Karpas-422 (cell line): ENCODE measurements around the gene CD109. TPM values are rescaled to one million over a fixed set of nuclear protein-coding genes. Genes with fewer than 3 reads are reported as not detected.
"Not testable (repeated sequence)": the region's sequence is repeated elsewhere in the genome, so short reads cannot be mapped to it uniquely, and the experiment has no call there.

Experiments
- DNase-seq: peaks from one replicate; pipeline ENCODE4 v3.0.0-alpha.2; 2015
- H2AFZ ChIP-seq: fragments of 200-600 bp; sonication (generic); 2 replicates; pipeline ENCODE4 v1.6.1; 2014; ENCODE audit warnings: antibody characterized with exemption, low read length, mixed read lengths
- H3K27ac ChIP-seq: fragments of 200-600 bp; sonication (generic); 2 replicates; pipeline ENCODE4 v1.5.1; 2014; ENCODE audit warnings: mild to moderate bottlenecking, low read length, moderate library complexity
- H3K27me3 ChIP-seq: fragments of 200-600 bp; sonication (generic); 2 replicates; pipeline ENCODE4 v1.6.1; 2014; ENCODE audit warnings: low read length, mixed read lengths
- H3K36me3 ChIP-seq: fragments of 200-600 bp; sonication (generic); 2 replicates; pipeline ENCODE4 v1.6.1; 2014; ENCODE audit warnings: low read length, mixed read lengths; ENCODE audit not compliant: insufficient read depth
- H3K4me1 ChIP-seq: fragments of 200-600 bp; sonication (generic); 2 replicates; pipeline ENCODE4 v1.6.1; 2014; ENCODE audit warnings: mild to moderate bottlenecking, low read length, mixed read lengths
- H3K4me2 ChIP-seq: fragments of 200-600 bp; sonication (generic); 2 replicates; pipeline ENCODE4 v1.6.1; 2014; ENCODE audit warnings: low read length, low read depth, mild to moderate bottlenecking; ENCODE audit not compliant: poor library complexity, severe bottlenecking
- H3K4me3 ChIP-seq: fragments of 200-600 bp; sonication (generic); 2 replicates; pipeline ENCODE4 v1.5.1; 2014; ENCODE audit warnings: mild to moderate bottlenecking, antibody characterized with exemption, low read length, mixed read lengths
- H3K79me2 ChIP-seq: fragments of 200-600 bp; sonication (generic); 2 replicates; pipeline ENCODE4 v1.6.1; 2014; ENCODE audit warnings: mild to moderate bottlenecking, low read length, mixed read lengths
- H3K9ac ChIP-seq: fragments of 200-600 bp; sonication (generic); 2 replicates; pipeline ENCODE4 v1.6.0; 2014; ENCODE audit warnings: low read length
- H3K9me2 ChIP-seq: fragments of 200-600 bp; sonication (generic), shearing (Covaris generic); replicated peaks from 2 replicates; pipeline ENCODE4 v1.6.0; 2014; ENCODE audit warnings: mild to moderate bottlenecking, low read length, moderate library complexity; ENCODE audit not compliant: insufficient read depth
- H3K9me3 ChIP-seq: fragments of 300-700, 200-600 bp; sonication (generic); 2 replicates; pipeline ENCODE4 v1.6.1; 2014; ENCODE audit warnings: low read length, mixed read lengths
- H4K20me1 ChIP-seq: fragments of 200-600 bp; sonication (generic); 2 replicates; pipeline ENCODE4 v1.6.1; 2014; ENCODE audit warnings: mild to moderate bottlenecking, antibody characterized with exemption, low read length, low read depth; ENCODE audit not compliant: insufficient read depth
- total RNA-seq: library from RNA; depleted of rRNA; stranded (reverse); fragments of >200 nt; shearing (Covaris generic); gene quantifications from 2 replicates; pipeline ENCODE4 v1.2.3, GENCODE V29; 2014; ENCODE audit warnings: low replicate concordance

CD109 gene
- total RNA-seq, 1 experiment from 2014 or later: 0.22 TPM

DNA sequence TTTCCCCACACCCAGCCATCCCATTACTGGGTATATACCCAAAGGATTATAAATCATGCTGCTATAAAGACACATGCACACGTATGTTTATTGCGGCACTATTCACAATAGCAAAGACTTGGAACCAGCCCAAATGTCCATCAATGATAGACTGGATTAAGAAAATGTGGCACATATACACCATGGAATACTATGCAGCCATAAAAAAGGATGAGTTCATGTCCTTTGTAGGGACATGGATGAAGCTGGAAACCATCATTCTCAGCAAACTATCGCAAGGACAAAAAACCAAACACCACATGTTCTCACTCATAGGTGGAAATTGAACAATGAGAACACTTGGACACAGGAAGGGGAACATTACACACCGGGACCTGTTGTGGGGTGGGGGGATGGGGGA is 110.0 kb downstream of the CD109 start:
- H3K36me3 ChIP-seq, H3K79me2 ChIP-seq, H3K9me3 ChIP-seq, H3K4me1 ChIP-seq, H3K4me3 ChIP-seq, H4K20me1 ChIP-seq, H3K27me3 ChIP-seq, DNase-seq, H3K4me2 ChIP-seq, H3K9me2 ChIP-seq, H2AFZ ChIP-seq, H3K9ac ChIP-seq, H3K27ac ChIP-seq: not testable (repeated sequence)

GRCh38 chr6:73811706-73812105 is 115.7 kb downstream of the CD109 start:
- H3K9ac ChIP-seq: no peak overlapping the region
- DNase-seq: no peak

GRCh38 chr6:73817253-73817652 is 121.2 kb downstream of the CD109 start:
- no peaks in the 10 kb centered on the region for H3K9me2 ChIP-seq
- no peaks in the 10 kb centered on the region for H4K20me1 ChIP-seq
- no peak overlapping the region for H3K4me3 ChIP-seq
- no peak overlapping the region for H3K27ac ChIP-seq
- no peaks in the 10 kb centered on the region for H3K9me3 ChIP-seq
- no peaks in the 10 kb centered on the region for H3K79me2 ChIP-seq
- no peak for DNase-seq
- no peak overlapping the region for H3K4me2 ChIP-seq
- H3K4me1 ChIP-seq: no peaks in the 10 kb centered on the region
- H3K27me3 ChIP-seq: no peaks in the 10 kb centered on the region
- H2AFZ ChIP-seq: no peak overlapping the region
- no peaks in the 10 kb centered on the region for H3K36me3 ChIP-seq
- no peak overlapping the region for H3K9ac ChIP-seq

More at GRCh38 chr6:73811706-73812105, 115.7 kb downstream of the CD109 start:
- no peak overlapping the region for H3K4me3 ChIP-seq
- H2AFZ ChIP-seq: no peak overlapping the region
- no peaks in the 10 kb centered on the region for H3K79me2 ChIP-seq
- no peaks in the 10 kb centered on the region for H3K9me2 ChIP-seq
- H3K27me3 ChIP-seq: no peaks in the 10 kb centered on the region
- H4K20me1 ChIP-seq: no peaks in the 10 kb centered on the region
- no peaks in the 10 kb centered on the region for H3K36me3 ChIP-seq
- H3K4me1 ChIP-seq: no peaks in the 10 kb centered on the region
- no peaks in the 10 kb centered on the region for H3K9me3 ChIP-seq
- H3K4me2 ChIP-seq: no peak overlapping the region
- H3K27ac ChIP-seq: no peak overlapping the region

DNA sequence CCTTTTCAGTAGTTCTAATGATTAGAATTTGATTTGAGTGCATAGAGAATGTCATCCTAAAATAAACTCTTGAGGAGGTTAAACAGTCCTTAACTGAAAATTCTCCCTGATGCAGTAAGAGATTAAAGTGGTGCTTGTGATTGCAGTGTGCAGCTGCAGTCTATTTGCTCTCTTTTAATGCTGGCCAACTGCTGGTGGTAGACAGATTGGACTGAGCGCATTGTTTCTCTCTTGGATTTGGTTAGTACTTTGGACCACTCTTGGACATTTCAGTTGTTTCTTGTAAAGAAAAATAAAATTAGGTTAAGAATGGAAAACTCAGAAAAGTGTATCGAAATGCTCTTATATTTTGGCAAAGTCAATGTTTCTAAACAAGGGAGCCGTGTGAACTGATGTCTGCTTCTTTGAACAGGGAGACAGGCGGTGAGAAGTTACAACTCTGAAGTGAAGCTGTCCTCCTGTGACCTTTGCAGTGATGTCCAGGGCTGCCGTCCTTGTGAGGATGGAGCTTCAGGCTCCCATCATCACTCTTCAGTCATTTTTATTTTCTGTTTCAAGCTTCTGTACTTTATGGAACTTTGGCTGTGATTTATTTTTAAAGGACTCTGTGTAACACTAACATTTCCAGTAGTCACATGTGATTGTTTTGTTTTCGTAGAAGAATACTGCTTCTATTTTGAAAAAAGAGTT is 127.2 kb downstream of the CD109 start:
- Histone ChIP-seq H3K9ac (no peak overlapping the region), H3K79me2 (no peaks in the 10 kb centered on the region), H2AFZ (no peak overlapping the region), H3K9me3 (no peaks in the 10 kb centered on the region), H3K27ac (no peak overlapping the region), H3K4me2 (no peak overlapping the region), H3K9me2 (no peaks in the 10 kb centered on the region), H3K4me1 (no peaks in the 10 kb centered on the region), H4K20me1 (no peaks in the 10 kb centered on the region), H3K27me3 (no peaks in the 10 kb centered on the region), H3K36me3 (no peaks in the 10 kb centered on the region), H3K4me3 (no peak overlapping the region)
- no peak for DNase-seq

- H3K4me1 ChIP-seq: no peaks in the 10 kb centered on the region
- no peaks in the 10 kb centered on the region for H3K79me2 ChIP-seq
- no peak for DNase-seq
- no peaks in the 10 kb centered on the region for H4K20me1 ChIP-seq
- H3K27me3 ChIP-seq: no peaks in the 10 kb centered on the region
- no peak overlapping the region for H3K4me2 ChIP-seq
- no peak overlapping the region for H3K4me3 ChIP-seq
- no peaks in the 10 kb centered on the region for H3K9me2 ChIP-seq
- no peak overlapping the region for H2AFZ ChIP-seq
- no peak overlapping the region for H3K27ac ChIP-seq
- H3K9ac ChIP-seq: no peak overlapping the region
- H3K9me3 ChIP-seq: no peaks in the 10 kb centered on the region
- no peaks in the 10 kb centered on the region for H3K36me3 ChIP-seq
Observed at GRCh38 chr6:73823832-73824231, 127.8 kb downstream of the CD109 start.

DNA sequence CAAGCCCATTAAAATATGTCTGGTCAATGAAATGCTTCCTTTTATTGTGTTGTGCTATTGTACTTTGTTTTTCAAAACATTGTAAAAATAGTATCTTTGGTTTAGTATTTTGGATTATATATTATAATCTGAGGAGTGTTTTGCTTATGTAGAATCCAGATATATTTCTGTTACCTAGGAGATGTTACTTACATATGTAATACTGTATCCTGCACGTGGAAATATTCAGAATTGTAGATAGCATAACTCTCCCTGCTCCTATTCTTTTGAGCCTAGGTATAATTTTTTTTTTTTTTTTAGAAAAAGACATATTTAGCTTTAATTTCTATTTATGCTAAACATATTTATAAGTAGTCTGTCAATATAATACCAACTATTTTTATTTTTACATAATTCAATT is 130.6 kb downstream of the CD109 start:
- H3K27me3 ChIP-seq: no peaks in the 10 kb centered on the region
- H3K27ac ChIP-seq: no peak overlapping the region
- no peak overlapping the region for H2AFZ ChIP-seq
- no peaks in the 10 kb centered on the region for H3K4me1 ChIP-seq
- H3K9ac ChIP-seq: no peak overlapping the region
- H3K4me3 ChIP-seq: no peak overlapping the region
- H4K20me1 ChIP-seq: no peaks in the 10 kb centered on the region
- H3K9me2 ChIP-seq: no peaks in the 10 kb centered on the region
- H3K9me3 ChIP-seq: no peaks in the 10 kb centered on the region
- no peak for DNase-seq
- no peaks in the 10 kb centered on the region for H3K79me2 ChIP-seq
- no peak overlapping the region for H3K4me2 ChIP-seq
- H3K36me3 ChIP-seq: no peaks in the 10 kb centered on the region

- no peak overlapping the region for H2AFZ ChIP-seq
Observed at GRCh38 chr6:73830119-73830518, 134.1 kb downstream of the CD109 start.

DNA sequence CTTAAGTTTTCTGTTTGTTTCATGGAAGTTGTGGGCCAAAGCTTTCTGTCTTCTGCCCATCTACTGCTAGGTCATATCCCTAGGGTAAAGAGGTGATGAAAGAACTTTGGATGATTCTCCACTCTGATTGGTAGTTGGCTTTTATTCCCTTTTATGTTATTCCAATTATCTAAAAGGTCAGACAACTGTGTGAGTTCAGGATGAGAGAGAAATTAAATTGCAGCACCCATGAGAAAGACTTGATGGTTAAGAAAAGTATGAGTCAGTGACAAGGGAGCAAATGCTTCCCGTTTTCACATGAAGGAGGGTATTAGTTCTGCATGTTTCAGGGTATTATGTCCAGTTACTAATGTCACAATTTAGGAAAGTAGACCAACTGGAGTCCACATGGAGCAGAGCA is 136.3 kb downstream of the CD109 start:
- no peak overlapping the region for H3K27ac ChIP-seq
- no peaks in the 10 kb centered on the region for H3K9me2 ChIP-seq
- H3K9me3 ChIP-seq: no peaks in the 10 kb centered on the region
- H3K4me2 ChIP-seq: no peak overlapping the region
- H3K9ac ChIP-seq: no peak overlapping the region
- no peaks in the 10 kb centered on the region for H3K36me3 ChIP-seq
- no peak for DNase-seq
- no peaks in the 10 kb centered on the region for H3K79me2 ChIP-seq
- no peaks in the 10 kb centered on the region for H3K27me3 ChIP-seq
- H4K20me1 ChIP-seq: no peaks in the 10 kb centered on the region
- H2AFZ ChIP-seq: no peak overlapping the region
- H3K4me1 ChIP-seq: no peaks in the 10 kb centered on the region
- no peak overlapping the region for H3K4me3 ChIP-seq

More at GRCh38 chr6:73830119-73830518, 134.1 kb downstream of the CD109 start:
- Histone ChIP-seq H3K27me3 (no peaks in the 10 kb centered on the region), H3K4me3 (no peak overlapping the region), H3K9ac (no peak overlapping the region), H3K9me3 (no peaks in the 10 kb centered on the region), H3K9me2 (no peaks in the 10 kb centered on the region), H3K4me2 (no peak overlapping the region), H3K4me1 (no peaks in the 10 kb centered on the region), H4K20me1 (no peaks in the 10 kb centered on the region), H3K36me3 (no peaks in the 10 kb centered on the region), H3K79me2 (no peaks in the 10 kb centered on the region), H3K27ac (no peak overlapping the region)
- DNase-seq: no peak
